Measurements from ENCODE around the gene FBXW12.

GRCh38 chr3:48417529-48418108, 45.6 kb downstream of the FBXW12 start:
- TF ChIP-seq, protein P1, sequence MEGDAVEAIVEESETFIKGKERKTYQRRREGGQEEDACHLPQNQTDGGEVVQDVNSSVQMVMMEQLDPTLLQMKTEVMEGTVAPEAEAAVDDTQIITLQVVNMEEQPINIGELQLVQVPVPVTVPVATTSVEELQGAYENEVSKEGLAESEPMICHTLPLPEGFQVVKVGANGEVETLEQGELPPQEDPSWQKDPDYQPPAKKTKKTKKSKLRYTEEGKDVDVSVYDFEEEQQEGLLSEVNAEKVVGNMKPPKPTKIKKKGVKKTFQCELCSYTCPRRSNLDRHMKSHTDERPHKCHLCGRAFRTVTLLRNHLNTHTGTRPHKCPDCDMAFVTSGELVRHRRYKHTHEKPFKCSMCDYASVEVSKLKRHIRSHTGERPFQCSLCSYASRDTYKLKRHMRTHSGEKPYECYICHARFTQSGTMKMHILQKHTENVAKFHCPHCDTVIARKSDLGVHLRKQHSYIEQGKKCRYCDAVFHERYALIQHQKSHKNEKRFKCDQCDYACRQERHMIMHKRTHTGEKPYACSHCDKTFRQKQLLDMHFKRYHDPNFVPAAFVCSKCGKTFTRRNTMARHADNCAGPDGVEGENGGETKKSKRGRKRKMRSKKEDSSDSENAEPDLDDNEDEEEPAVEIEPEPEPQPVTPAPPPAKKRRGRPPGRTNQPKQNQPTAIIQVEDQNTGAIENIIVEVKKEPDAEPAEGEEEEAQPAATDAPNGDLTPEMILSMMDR (IDR thresholded peaks at IDR 0.05), result no peak
- no peak for TF ChIP-seq POLR2A (IDR thresholded peaks at IDR 0.05)

All from testis (tissue), 2 donors.